ENCODE measurements around the gene GALNTL6. TPM values are rescaled to one million over a fixed set of nuclear protein-coding genes. Genes with fewer than 3 reads are reported as not detected.
"Not testable (repeated sequence)": the region's sequence is repeated elsewhere in the genome, so short reads cannot be mapped to it uniquely, and the experiment has no call there.

Gene GALNTL6
- total RNA-seq, 1 donor from 2014 or later, result 0.16 TPM

GRCh38 chr4:172851534-172851933 is 1038.3 kb downstream of the GALNTL6 start:
- no peak for DNase-seq (ENCODE audit: low spot score)

GRCh38 chr4:172857026-172857425 is 1043.8 kb downstream of the GALNTL6 start:
- DNase-seq (ENCODE audit: low spot score), result no peak

- DNase-seq (ENCODE audit: low spot score), result no peak
Observed at GRCh38 chr4:172858731-172859230, 1045.6 kb downstream of the GALNTL6 start.

- DNase-seq (ENCODE audit: low spot score), result no peak
Observed at GRCh38 chr4:172865103-172865502, 1051.9 kb downstream of the GALNTL6 start.

GRCh38 chr4:172865531-172866127 is 1052.4 kb downstream of the GALNTL6 start:
- DNase-seq (ENCODE audit: low spot score), result no peak

- no peak for DNase-seq (ENCODE audit: low spot score)
Observed at GRCh38 chr4:172866421-172866820, 1053.2 kb downstream of the GALNTL6 start.

- no peak for DNase-seq (ENCODE audit: low spot score)
Observed at GRCh38 chr4:172867835-172868234, 1054.6 kb downstream of the GALNTL6 start.

- no peak for DNase-seq (ENCODE audit: low spot score)
Observed at GRCh38 chr4:172868271-172868670, 1055.1 kb downstream of the GALNTL6 start.

- no peak for DNase-seq (ENCODE audit: low spot score)
Observed at GRCh38 chr4:172869621-172870268, 1056.5 kb downstream of the GALNTL6 start.

GRCh38 chr4:172871381-172871780 is 1058.2 kb downstream of the GALNTL6 start:
- DNase-seq (ENCODE audit: low spot score), result no peak

GRCh38 chr4:172874944-172875343 is 1061.7 kb downstream of the GALNTL6 start:
- no peak for DNase-seq (ENCODE audit: low spot score)

- DNase-seq (ENCODE audit: low spot score), result no peak
Observed at GRCh38 chr4:172876394-172876793, 1063.2 kb downstream of the GALNTL6 start.

- DNase-seq (ENCODE audit: low spot score), result no peak
Observed at GRCh38 chr4:172881645-172882044, 1068.4 kb downstream of the GALNTL6 start.

GRCh38 chr4:172887358-172887757 is 1074.2 kb downstream of the GALNTL6 start:
- DNase-seq (ENCODE audit: low spot score), result not testable (repeated sequence)

- DNase-seq (ENCODE audit: low spot score), result no peak
Observed at GRCh38 chr4:172887959-172888358, 1074.8 kb downstream of the GALNTL6 start.

- no peak for DNase-seq (ENCODE audit: low spot score)
Observed at GRCh38 chr4:172892300-172892699, 1079.1 kb downstream of the GALNTL6 start.

GRCh38 chr4:172895699-172896098 is 1082.5 kb downstream of the GALNTL6 start:
- no peak for DNase-seq (ENCODE audit: low spot score)

- no peak for DNase-seq (ENCODE audit: low spot score)
Observed at GRCh38 chr4:172897046-172897445, 1083.8 kb downstream of the GALNTL6 start.

- no peak for DNase-seq (ENCODE audit: low spot score)
Observed at GRCh38 chr4:172898715-172899114, 1085.5 kb downstream of the GALNTL6 start.

- DNase-seq (ENCODE audit: low spot score), result no peak
Observed at GRCh38 chr4:172899861-172900260, 1086.7 kb downstream of the GALNTL6 start.

GRCh38 chr4:172900900-172901299 is 1087.7 kb downstream of the GALNTL6 start:
- DNase-seq (ENCODE audit: low spot score), result no peak

- not testable (repeated sequence) for DNase-seq (ENCODE audit: low spot score)
Observed at GRCh38 chr4:172912468-172912867, 1099.3 kb downstream of the GALNTL6 start.

GRCh38 chr4:172917403-172917802 is 1104.2 kb downstream of the GALNTL6 start:
- not testable (repeated sequence) for DNase-seq (ENCODE audit: low spot score)

Data from mesenteric fat pad (tissue), 1 donor.